K562 treated with DMSO at 1 percent for 48 hours (cell line): ENCODE results near the gene RADIL. TPM values are rescaled to one million over a fixed set of nuclear protein-coding genes. Genes with fewer than 3 reads are reported as not detected.

Experiments
- total RNA-seq: library from RNA; unstranded; fragments of 300-600 nt; gene quantifications from 2 replicates; pipeline ENCODE4 v1.2.3, GENCODE V29; 2022; ENCODE audit warnings: low replicate concordance; ENCODE audit errors: extremely low read depth

Gene RADIL
- not detected in 2 replicates for total RNA-seq

GRCh38 chr7:4883372-4884144, at the start of gene RADIL:
Gene RADIL, minus strand, starts transcription at chr7:4883716. Its CDS starts 5,577 bp downstream, at chr7:4878139.

GRCh38 chr7:4861673-4862072, 21.8 kb downstream of the RADIL start, which contains the start of gene PAPOLB:
Gene PAPOLB, minus strand, starts transcription at chr7:4862030. Its CDS starts 220 bp downstream, at chr7:4861810.

DNA sequence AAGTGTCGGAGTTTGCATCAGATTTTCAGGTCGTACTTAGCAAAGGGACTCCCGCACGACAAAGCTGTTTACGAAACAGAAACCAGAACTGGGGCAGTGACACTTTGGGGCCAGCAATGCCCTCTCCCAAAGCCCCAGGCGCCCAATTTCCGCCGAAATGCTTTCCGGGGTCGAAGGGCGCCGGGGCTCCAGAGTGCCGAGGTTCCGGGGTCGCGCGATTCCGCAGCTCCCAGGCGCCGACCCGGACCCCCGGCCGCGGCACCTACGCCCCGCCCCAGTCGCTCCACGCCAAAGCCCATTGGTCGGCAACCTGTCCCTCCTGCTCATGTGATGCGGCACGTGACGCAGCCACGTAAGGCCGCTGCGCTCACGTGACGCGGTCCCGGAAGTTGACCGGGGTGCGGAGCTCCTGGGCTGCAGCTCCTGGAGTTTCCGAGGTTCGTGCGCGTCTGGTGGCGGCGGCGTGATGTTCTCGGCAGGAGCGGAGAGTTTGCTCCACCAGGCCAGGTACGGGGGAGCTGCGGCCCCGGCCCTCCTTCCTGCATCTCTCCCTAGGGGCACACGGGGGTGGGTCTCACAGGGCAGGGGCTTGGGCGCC, 108.2 kb downstream of the RADIL start, which contains the start of gene AP5Z1:
AP5Z1 (plus strand) TSS at position 374 of the 598 bp plus-strand sequence; CDS start at position 467, 93 bp downstream.

Other genes starting within 250 kb of the RADIL start
- not detected in 2 replicates for gene FOXK1, start 201.4 kb downstream of the RADIL start, total RNA-seq
- not detected in 2 replicates for gene AP5Z1, start 108.1 kb downstream of the RADIL start, total RNA-seq
- not detected in 2 replicates for gene PAPOLB, start 21.7 kb downstream of the RADIL start, total RNA-seq
- gene MMD2, start 75.5 kb upstream of the RADIL start, total RNA-seq = not detected in 2 replicates
- not detected in 2 replicates for gene RBAK, start 162.1 kb upstream of the RADIL start, total RNA-seq